GM23248 (cell line): ENCODE measurements around the gene FAM174C. TPM values are rescaled to one million over a fixed set of nuclear protein-coding genes. Genes with fewer than 3 reads are reported as not detected.

Experiments
- DNase-seq: peaks from one replicate; pipeline ENCODE4 v3.0.0-alpha.2; 2015
- H2AFZ ChIP-seq: fragments of 200-600 bp; sonication (generic); 2 replicates; pipeline ENCODE4 v1.6.1; 2016; ENCODE audit warnings: antibody characterized with exemption
- H3F3A ChIP-seq: fragments of 200-600 bp; sonication (generic); 2 replicates; pipeline ENCODE4 v1.6.1; 2016; ENCODE audit warnings: mild to moderate bottlenecking, antibody characterized with exemption, mixed run types; ENCODE audit not compliant: insufficient read depth
- H3K27ac ChIP-seq: fragments of 200-600 bp; sonication (generic); 2 replicates; pipeline ENCODE4 v1.5.1; 2016; ENCODE audit warnings: mild to moderate bottlenecking
- H3K27me3 ChIP-seq: fragments of 200-600 bp; sonication (generic); replicated peaks from 2 replicates; pipeline ENCODE4 v1.6.1; 2016; ENCODE audit warnings: mild to moderate bottlenecking; ENCODE audit not compliant: insufficient read depth
- H3K36me3 ChIP-seq: fragments of 200-600 bp; sonication (generic); 2 replicates; pipeline ENCODE4 v1.6.1; 2016; ENCODE audit warnings: low read depth, mild to moderate bottlenecking
- H3K4me1 ChIP-seq: fragments of 200-600 bp; sonication (generic); 2 replicates; pipeline ENCODE4 v1.6.1; 2016; ENCODE audit warnings: mild to moderate bottlenecking; ENCODE audit not compliant: insufficient read depth
- H3K4me2 ChIP-seq: fragments of 200-600 bp; sonication (generic); one replicate; pipeline ENCODE4 v1.6.1; 2016; ENCODE audit warnings: mild to moderate bottlenecking; ENCODE audit not compliant: unreplicated experiment
- H3K4me3 ChIP-seq: fragments of 200-600 bp; sonication (generic); 2 replicates; pipeline ENCODE4 v1.5.1; 2016; ENCODE audit warnings: mild to moderate bottlenecking
- H3K79me2 ChIP-seq: fragments of 200-600 bp; sonication (generic); 2 replicates; pipeline ENCODE4 v1.6.1; 2016; ENCODE audit warnings: mild to moderate bottlenecking; ENCODE audit not compliant: insufficient read depth
- H3K9ac ChIP-seq: fragments of 200-600 bp; sonication (generic); 2 replicates; pipeline ENCODE4 v1.6.1; 2016; ENCODE audit warnings: mild to moderate bottlenecking
- H3K9me2 ChIP-seq: fragments of 200-600 bp; sonication (generic); 2 replicates; pipeline ENCODE4 v1.6.1; 2016; ENCODE audit warnings: mixed run types, mild to moderate bottlenecking, moderate library complexity; ENCODE audit not compliant: insufficient read depth
- H3K9me3 ChIP-seq: fragments of 200-600 bp; sonication (generic); one replicate; pipeline ENCODE4 v1.6.1; 2017; ENCODE audit warnings: low read depth
- H4K20me1 ChIP-seq: fragments of 200-600 bp; sonication (generic); 2 replicates; pipeline ENCODE4 v1.6.0; 2016; ENCODE audit not compliant: insufficient read depth
- EZH2 ChIP-seq: fragments of 200-600 bp; sonication (generic); IDR thresholded peaks from 2 replicates; pipeline ENCODE4 v1.6.1; 2018; ENCODE audit warnings: antibody characterized with exemption, mild to moderate bottlenecking; ENCODE audit not compliant: insufficient read depth, poor library complexity, severe bottlenecking
- EZH2phosphoT487 ChIP-seq: fragments of 200-600 bp; sonication (generic); IDR thresholded peaks from 2 replicates; pipeline ENCODE4 v1.6.1; 2018; ENCODE audit warnings: antibody characterized with exemption, moderate library complexity, mild to moderate bottlenecking, low read depth; ENCODE audit not compliant: insufficient read depth
- WGBS, 2 experiments: methylation state at CpG; one replicate each; pipeline ENCODE4 v1.1.6; 2015 to 2017; ENCODE audit warnings: low lambda C conversion rate in 2 of 2, low coverage in 1 of 2; ENCODE audit errors: missing lambda C conversion rate in 2 of 2; 5-methylcytosine and 5-hydroxymethylcytosine counted together
- in situ Hi-C: fragments of 300-500 bp; cut with MboI; formaldehyde crosslinking; loops from 2 replicates; pipeline ENCODE4 v1.15.0; 2020
- polyA plus RNA-seq: library from polyadenylated mRNA; unstranded; fragments of >200 nt; fragmentation: Nextera tagmentation; extraction: Ambion mirVana; gene quantifications from 2 replicates; pipeline ENCODE4 v1.2.1, GENCODE V29; 2016
- total RNA-seq: library from RNA; depleted of rRNA; stranded (reverse); fragments of >200 nt; shearing (Covaris generic); gene quantifications from 2 replicates; pipeline ENCODE4 v1.2.3, GENCODE V29; 2014; rRNA removed

The FAM174C gene
- total RNA-seq (61.5 and 84.5 TPM in 2 replicates), polyA plus RNA-seq (67.8 and 81.6 TPM in 2 replicates)

DNA sequence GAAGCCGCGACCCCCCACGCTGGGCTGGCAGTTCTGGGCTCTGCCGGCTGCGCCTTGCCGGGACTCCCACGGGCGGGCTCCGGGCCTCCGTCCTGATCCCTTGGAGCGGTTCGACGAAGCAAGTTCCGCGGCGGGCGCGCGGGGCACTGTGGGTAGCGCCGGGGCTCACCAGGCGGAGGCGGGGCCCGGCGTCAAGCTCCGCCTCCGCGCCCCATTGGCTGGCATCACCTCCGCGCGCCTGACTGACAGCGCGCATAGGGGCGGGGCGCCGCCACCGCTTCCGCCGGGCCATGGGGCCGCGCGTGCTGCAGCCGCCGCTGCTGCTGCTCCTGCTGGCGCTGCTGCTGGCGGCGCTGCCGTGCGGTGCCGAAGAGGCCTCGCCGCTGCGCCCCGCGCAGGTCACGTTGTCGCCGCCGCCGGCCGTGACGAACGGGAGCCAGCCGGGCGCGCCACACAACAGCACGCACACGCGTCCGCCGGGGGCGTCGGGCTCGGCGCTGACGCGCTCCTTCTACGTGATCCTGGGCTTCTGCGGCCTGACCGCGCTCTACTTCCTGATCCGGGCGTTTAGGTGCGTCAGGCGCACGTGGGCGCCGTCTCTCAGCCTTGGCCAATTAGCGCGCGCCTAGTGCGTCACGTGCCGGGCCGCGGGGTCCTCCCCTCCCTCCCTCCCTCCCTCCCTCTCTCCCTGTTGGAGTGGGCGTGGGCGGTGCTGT lies at the start of gene FAM174C:
FAM174C (plus strand) TSS at position 271 of the 716 bp plus-strand sequence; CDS start at position 291, 20 bp downstream.
- H3K4me3 ChIP-seq = peak within 1 kb of the TSS; percentile 76
- in situ Hi-C loops = no loop called here
- H3K9me2 ChIP-seq = no peaks in the 10 kb centered on the region
- no peaks in the 10 kb centered on the region for H3K27me3 ChIP-seq
- peaks cover 51% of the 10 kb centered on the region for H3K79me2 ChIP-seq
- DNase-seq = peak; percentile 99
- TF ChIP-seq EZH2 (no peak), EZH2phosphoT487 (no peak)
- peak within 1 kb of the TSS; percentile 89 for H3K9ac ChIP-seq
- H2AFZ ChIP-seq = peak within 1 kb of the TSS; percentile 37
- H3K36me3 ChIP-seq = peaks cover 34% of the 10 kb centered on the region; the same call in 1 of the 2 replicates
- no peaks in the 10 kb centered on the region for H4K20me1 ChIP-seq
- H3K9me3 ChIP-seq = no peaks in the 10 kb centered on the region
- H3K27ac ChIP-seq = peak within 1 kb of the TSS; percentile 88
- 0 to 1% methylated on average over 55 to 61 of the region's 98 CpGs for WGBS, 2 experiments
- peak within 1 kb of the TSS; percentile 84 for H3K4me2 ChIP-seq
- H3F3A ChIP-seq = peaks cover 37% of the 10 kb centered on the region
- H3K4me1 ChIP-seq = peaks cover 18% of the 10 kb centered on the region

DNA sequence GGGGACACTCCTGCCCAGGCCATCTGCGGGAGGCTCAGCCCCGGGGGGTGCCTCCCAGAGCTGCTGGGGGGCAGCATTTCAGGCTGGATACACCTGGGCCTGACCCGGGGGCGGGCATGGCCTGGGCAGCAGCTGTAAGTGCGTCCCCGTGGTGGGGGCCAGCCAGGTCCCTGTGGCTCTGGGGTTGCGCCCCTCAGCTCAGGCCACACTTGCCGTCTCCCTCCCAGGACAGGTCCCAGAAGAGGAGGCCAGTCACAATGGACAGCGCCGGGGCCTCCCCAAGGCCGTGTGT lies 49.2 kb upstream of the FAM174C start:
- Histone ChIP-seq H4K20me1 (no peaks in the 10 kb centered on the region), H3K27ac (no peak overlapping the region), H3K9me2 (no peaks in the 10 kb centered on the region), H3K27me3 (no peaks in the 10 kb centered on the region), H3K9ac (no peak overlapping the region), H3F3A (no peaks in the 10 kb centered on the region), H3K9me3 (no peaks in the 10 kb centered on the region), H3K4me1 (no peaks in the 10 kb centered on the region), H3K36me3 (peaks cover 3% of the 10 kb centered on the region; the same call in 1 of the 2 replicates), H3K4me3 (no peak overlapping the region), H3K79me2 (peaks cover 3% of the 10 kb centered on the region; the same call in 1 of the 2 replicates), H3K4me2 (no peak overlapping the region), H2AFZ (no peak overlapping the region)
- TF ChIP-seq EZH2 (no peak), EZH2phosphoT487 (no peak)
- 91 to 92% methylated on average over 9 to 11 of the region's 11 CpGs for WGBS, 2 experiments
- no peak for DNase-seq
- in situ Hi-C loops = no loop called here

DNA sequence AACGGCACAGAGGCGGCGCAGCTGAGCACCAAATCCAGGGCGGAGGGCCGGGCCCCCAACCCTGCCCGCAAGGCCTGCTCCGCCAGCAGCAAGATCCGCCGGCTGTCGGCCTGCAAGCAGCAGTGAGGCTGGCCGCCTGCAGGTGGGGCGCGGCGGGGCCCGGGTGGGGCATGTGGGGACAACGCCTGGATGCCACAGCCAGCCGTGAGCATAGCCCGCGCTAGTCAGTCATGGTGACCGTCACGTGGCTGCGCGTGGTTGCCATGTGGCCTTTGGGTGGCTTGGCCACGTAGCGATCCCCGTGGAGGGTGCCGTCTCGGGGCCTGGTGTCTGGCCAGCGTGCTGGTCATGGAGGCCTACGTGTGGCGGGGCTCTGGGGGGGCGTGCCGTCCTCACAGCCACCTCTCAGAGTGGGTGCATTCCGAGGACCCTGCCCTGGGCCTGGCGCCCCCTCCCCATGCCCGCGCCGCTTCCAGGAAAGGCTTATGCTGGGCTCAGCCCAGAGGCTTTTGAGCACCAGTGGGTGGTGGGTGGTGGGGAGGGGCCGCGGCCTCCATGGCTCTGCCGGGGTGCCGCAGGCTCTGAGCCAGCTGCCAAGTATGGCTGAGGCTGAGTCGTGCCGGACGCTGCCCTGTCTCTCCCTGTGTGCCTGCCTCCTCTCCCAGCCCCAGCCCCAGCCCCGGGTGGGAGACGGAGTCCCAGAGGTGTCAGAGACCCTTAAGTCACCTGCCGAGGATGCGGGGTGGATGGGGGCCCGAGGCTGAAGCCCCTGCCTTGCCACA lies 48.6 kb upstream of the FAM174C start:
- no peak overlapping the region for H2AFZ ChIP-seq
- WGBS, 2 experiments = 94 to 96% methylated on average over 33 to 45 of the region's 50 CpGs
- no peaks in the 10 kb centered on the region for H3K9me3 ChIP-seq
- H3K27me3 ChIP-seq = no peaks in the 10 kb centered on the region
- DNase-seq = no peak
- no peaks in the 10 kb centered on the region for H3K9me2 ChIP-seq
- 0 out of 2 replicates have a peak, but pooled peaks cover 3% of the 10 kb centered on the region for H3K36me3 ChIP-seq
- no peaks in the 10 kb centered on the region for H3K4me1 ChIP-seq
- no peak overlapping the region for H3K27ac ChIP-seq
- TF ChIP-seq EZH2phosphoT487 (no peak), EZH2 (no peak)
- H3K79me2 ChIP-seq = no peaks in the 10 kb centered on the region
- H3K4me3 ChIP-seq = no peak overlapping the region
- no peaks in the 10 kb centered on the region for H4K20me1 ChIP-seq
- in situ Hi-C loops = no loop called here
- H3F3A ChIP-seq = no peaks in the 10 kb centered on the region
- H3K4me2 ChIP-seq = no peak overlapping the region
- H3K9ac ChIP-seq = no peak overlapping the region

DNA sequence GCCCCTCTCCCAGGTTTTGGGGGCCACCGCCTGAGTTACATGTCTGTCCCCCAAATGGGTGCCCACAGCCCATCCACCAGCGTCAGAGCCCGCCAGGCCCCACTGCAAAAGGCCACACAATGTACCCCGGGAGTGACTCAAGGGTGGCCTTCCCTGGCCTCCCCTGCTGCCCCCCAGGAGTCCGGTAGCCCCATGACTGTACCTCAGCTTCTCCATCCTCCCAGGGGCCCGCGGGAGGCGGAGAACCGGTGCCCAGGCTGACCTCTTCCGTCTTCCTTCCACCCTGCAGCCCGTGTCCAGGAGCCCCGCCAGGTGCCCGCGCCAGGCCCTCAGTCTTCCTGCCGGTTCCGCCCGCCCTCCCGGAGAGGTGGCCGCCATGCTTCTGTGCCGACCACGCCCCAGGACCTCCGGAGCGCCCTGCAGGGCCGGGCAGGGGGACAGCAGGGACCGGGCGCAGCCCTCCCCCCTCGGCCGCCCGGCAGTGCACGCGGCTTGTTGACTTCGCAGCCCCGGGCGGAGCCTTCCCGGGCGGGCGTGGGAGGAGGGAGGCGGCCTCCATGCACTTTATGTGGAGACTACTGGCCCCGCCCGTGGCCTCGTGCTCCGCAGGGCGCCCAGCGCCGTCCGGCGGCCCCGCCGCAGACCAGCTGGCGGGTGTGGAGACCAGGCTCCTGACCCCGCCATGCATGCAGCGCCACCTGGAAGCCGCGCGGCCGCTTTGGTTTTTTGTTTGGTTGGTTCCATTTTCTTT lies 47.9 kb upstream of the FAM174C start:
- 89 to 93% methylated on average over 54 of the region's 56 CpGs for WGBS, 2 experiments
- DNase-seq = no peak
- 0 out of 2 replicates have a peak, but pooled peaks cover under 1% of the 10 kb centered on the region for H3F3A ChIP-seq
- 0 out of 2 replicates have a peak, but pooled peaks cover 3% of the 10 kb centered on the region for H3K36me3 ChIP-seq
- H3K4me3 ChIP-seq = no peak overlapping the region
- TF ChIP-seq EZH2 = no peak
- no peak for TF ChIP-seq EZH2phosphoT487
- no peaks in the 10 kb centered on the region for H3K27me3 ChIP-seq
- H3K9ac ChIP-seq = no peak overlapping the region
- no peaks in the 10 kb centered on the region for H3K9me2 ChIP-seq
- no peaks in the 10 kb centered on the region for H3K4me1 ChIP-seq
- H3K4me2 ChIP-seq = no peak overlapping the region
- in situ Hi-C loops = no loop called here
- H3K79me2 ChIP-seq = no peaks in the 10 kb centered on the region
- no peak overlapping the region for H2AFZ ChIP-seq
- H3K9me3 ChIP-seq = no peaks in the 10 kb centered on the region
- no peak overlapping the region for H3K27ac ChIP-seq
- H4K20me1 ChIP-seq = no peaks in the 10 kb centered on the region
